DMS153 treated with DMSO at 0.1 percent for 48 hours (cell line): ENCODE data around the gene BRAF.
"Not testable (repeated sequence)": the region's sequence is repeated elsewhere in the genome, so short reads cannot be mapped to it uniquely, and the experiment has no call there.

ENCODE experiments used
- DNase-seq: peaks from one replicate; lab custom pipeline; 2025; ENCODE audit not compliant: unreplicated experiment; lab: John Stamatoyannopoulos, UW

The BRAF gene

DNA sequence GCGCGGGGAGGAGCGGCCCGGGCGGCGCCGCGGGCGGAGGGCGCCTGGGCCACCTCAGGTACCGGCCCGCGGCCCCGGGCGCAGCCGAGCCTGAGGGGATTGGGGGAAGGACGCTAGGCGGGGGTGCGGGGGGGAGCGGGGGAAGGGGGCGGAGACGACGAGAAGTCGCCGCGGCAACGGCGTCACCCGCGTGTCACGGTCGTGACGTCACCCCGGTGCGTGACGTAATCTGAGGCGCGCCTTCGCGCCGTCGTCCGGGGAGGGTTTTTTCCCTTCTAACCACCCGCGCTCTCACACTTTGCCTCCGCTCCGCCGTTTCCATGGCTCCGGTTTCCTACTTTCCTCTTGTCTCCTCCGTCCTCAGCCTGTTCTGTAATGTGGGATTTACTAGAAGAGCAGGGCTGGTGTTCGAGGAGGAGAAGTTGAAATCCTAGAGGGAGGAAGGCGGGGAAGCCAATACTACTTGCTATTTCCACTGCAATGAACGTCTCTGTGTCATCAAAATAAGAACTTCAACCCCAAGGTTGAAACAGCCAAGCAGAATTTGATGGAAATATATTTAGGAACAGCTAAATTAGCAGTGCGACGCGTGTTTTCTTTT is at the start of gene BRAF:
Gene BRAF, minus strand, starts transcription at position 109 of the 601 bp plus-strand sequence. CDS start 226 bp downstream, outside the sequence.
- peak; percentile 57 for DNase-seq

DNA sequence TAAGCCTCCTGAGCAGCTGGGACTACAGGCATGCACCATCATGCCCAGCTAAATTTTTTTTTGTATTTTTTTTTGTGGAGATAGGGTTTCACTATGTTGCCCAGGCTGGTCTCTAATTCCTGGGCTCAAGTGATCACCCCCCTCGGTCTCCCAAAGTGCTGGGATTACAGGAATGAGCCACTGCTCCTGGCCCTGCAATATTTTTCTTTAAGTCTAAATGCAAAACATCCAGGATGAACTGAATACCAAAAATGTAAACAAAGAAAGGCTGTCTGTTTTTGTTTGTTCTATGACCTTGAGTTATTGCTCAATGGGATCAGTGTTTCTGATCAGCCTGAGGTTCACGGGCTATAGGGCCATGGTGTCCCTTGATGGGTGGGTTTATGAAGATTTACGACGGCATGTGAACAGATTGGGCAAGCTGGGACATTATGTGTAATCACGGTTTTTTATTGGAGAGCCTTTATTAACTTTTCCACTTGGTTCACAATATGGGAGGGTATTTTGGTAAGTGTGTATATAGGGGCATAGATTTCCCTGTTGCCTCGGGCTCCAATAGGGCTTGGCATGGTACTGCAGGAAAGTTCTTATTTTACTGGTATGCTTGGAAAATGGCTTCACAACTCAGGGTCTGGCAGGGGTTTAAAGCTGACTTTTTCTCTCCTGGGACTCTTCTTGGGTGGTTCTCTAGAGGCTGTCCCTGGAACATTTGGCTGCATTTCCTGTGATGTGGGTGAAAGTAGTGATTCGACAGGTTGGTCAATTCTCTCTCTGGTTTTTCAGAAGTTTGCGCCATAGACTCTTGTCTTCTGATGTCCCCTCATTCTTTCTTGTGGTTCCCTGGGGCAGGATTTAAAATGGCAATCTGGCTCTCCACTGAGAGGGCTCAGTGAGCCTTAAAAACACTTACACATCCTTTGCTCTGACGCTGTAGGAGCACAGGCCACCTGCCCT is 48.4 kb upstream of the BRAF start:
- no peak for DNase-seq

DNA sequence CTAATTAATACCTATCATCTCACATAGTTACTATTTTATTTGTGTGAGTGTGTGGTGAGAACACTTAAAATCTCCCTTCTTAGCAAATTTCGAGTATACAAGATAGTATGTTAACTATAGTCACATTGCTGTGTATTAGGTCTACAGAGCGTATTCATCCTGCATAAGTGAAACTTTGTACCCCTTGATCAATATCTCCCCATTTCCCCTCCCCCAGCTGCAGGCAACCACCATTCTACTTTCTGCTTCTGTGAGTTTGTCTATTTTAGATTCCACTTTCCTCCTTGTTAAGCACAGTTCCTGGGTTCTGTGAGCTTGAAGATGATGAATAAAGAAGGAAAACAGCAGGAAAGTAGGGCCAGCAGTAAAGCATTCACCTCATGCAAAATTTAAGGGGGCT is 47.6 kb upstream of the BRAF start:
- DNase-seq, result no peak

DNA sequence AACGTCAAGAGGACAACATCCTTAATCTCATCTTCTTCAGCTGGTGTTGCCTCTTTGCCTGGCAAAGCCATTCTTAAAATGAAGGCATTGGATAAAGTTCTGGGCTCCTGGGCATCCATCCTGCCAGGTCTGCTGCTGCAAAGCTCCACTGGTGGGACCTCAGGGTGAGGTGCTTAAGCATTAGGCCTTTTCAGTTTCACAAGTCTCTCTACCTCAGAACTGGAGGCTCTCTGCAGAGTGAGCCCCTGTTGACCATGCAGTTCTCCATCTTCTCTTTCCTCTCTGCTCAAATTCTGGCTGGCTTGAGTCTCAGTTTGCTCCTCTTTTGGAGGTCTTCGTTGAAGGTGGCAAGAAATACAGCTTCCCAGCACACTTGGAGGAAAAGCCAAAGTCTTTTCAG is 42.7 kb upstream of the BRAF start:
- no peak for DNase-seq

DNA sequence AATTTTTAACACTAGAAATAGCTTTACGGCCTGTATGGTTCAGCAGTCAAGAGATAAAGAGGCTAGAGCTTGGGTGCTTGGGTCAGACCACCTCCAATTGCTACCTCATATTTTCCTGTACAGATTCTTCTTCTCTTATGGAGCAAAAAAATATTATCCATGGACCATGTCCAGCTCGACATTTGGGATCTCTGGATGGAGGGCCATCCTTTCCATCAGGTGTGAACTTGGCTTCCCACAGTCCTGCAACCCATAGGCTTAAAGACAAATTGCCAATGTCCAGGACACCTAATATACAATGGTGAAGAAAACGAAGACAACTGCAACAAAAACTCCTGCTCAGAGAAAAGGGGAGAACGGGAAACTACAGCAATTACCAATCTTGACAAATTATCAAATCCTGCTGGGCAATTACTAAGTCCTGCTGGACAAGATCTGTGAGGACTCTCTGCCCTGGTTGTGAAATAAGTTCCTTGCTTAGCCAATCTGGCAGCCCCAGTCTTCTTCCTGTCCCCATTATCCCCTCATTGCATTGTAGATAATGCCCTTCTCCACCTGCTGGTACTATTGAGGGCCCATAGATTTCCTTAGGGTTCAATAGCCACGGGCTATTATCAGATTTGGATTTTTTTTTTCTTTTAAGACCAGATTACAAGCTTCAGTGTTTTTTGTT is 42.0 kb upstream of the BRAF start:
- DNase-seq, result no peak

DNA sequence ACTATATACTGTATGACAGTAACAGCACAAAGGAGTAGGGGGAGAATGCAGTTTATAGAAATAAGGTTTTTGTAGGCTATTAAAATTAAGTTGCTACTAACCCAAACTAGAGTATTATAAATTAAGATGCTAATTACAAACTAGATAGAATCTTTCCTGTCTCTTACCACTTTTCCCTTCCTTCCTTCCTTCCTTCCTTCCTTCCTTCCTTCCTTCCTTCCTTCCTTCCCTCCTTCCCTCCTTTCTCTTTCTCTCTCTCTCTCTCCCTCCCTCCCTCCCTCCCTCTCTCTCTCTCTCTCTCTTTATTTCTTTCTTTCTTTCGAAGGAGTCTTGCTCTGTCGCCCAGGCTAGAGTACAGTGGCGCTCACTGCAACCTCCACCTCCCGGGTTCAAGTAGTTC is 36.4 kb upstream of the BRAF start:
- no peak for DNase-seq

DNA sequence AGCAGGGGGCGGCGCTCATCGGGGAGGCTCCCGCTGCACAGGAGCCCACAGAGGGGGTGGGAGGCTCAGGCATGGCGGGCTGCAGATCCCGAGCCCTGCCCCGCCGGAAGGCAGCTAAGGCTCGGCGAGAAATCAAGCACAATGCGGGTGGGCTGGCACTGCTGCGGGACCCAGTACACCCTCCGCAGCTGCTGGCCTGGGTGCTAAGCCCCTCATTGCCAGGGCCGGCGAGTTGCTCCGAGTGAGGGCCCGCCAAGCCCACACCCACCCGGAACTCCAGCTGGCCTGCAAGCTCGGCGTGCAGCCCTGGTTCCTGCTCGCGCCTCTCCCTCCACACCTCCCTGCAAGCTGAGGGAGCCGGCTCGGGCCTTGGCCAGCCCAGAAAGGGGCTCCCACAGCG is 32.3 kb upstream of the BRAF start:
- not testable (repeated sequence) for DNase-seq

DNA sequence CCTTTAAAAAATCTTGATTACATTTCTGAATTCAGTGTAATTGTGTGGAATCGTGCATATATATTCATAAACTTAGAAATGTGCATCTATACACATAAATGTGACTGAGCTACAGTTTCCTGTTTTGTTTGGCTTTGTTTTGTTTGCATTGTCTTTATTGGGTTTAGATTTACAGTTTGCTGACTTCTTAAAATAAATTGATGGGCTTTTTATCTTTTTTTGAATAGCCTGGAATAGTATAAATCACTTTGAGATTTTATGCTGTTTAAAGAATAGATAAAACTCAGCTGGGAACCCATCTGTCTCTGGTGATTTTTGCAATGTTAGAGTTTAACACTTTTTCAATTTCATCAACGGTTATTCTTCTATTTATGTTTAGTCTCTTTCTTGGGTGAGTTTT is 21.2 kb upstream of the BRAF start:
- no peak for DNase-seq

DNA sequence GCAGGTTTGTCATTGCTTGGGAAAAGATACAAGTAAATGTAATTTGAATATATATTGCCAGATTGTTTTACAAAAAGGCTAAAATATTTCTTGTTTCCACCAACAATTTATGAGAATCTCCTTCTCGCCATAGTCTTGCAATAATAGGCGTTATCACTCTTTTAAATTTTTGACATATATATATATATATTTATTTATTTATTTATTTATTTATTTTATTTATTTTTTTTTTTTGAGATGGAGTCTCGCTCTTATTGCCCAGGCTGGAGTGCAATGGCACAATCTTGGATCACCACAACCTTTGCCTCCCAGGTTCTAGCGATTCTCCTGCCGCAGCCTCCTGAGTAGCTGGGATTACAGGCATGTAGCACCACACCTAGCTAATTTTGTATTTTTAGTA is 17.5 kb upstream of the BRAF start:
- DNase-seq, result not testable (repeated sequence)

DNA sequence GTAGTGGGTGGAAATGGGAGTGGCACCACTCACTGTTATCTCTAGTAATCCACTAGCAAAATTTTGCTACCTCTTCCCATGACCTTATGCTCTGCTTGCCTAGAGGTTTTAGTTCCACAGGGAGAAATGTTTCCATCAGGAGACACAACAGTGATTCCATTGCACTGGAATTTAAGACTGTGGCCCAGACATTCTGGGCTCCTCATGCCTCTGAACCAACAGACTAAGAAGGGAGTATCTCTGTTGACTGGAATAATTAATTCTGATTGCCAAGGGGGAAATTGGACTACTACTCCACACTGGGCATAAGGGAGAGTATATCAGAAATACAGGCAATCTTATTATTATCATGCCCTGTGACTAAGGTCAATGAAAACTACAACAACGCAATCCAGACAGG is 16.2 kb upstream of the BRAF start:
- DNase-seq, result no peak

DNA sequence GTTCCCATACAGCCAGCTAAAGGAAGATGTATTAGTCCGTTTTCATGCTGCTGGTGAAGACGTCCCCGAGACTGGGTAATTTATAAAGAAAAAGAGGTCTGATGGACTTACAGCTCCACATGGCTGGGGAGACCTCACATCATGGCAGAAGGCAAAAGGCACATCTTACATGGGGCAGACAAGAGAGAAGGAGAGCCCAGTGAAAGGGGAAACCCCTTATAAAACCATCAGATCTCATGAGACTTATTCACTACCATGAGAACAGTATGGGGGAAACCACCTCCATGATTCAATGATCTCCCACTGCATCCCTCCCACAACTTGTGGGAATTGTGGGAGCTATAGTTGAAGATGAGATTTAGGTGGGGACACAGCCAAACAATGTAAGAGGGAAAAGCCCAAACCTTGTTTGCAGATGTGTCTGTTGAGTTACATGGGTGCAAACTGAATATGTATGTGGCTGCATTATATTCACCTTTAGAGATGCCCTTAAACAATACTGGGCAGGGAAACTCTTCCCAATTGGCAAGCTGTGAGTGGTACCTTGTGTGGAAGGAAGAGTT is 13.1 kb upstream of the BRAF start:
- no peak for DNase-seq

DNA sequence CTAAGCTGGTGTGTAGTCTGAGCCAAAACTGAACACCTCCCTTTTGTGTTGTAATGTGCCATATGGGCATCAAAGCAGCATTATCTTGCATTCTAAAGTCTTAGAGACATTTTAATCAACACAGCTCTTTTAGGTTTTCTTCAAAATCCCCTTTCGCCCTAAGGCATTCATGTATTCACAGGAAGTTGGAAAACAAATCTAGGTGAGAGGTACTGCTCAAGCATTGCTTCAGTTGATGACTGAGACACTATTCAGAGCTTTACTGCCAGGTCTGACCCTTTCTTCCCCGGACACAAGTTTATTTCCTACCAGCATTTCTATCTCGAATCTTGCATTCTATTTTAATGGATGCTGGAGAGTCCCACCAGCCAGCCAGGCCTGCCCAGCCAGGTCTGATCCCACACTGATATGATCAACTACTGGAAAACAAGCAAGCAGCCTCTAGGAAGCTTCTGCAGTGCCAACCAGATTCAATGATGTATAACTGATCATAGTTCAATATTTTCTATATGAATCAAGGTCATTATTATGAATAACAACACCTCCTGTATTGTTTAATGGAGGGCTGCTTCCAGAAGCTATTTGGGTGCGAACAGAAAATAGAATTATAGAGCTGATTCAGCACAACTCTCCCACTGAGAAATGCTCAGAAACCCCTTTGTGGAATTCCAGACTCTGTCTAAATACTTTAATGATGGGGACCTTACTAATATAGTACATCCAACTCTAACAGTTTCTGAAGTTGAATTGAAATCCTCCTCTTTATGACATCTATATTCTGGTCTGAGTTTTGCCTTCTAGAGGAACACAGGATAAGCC is 4.0 kb upstream of the BRAF start:
- DNase-seq, result no peak

DNA sequence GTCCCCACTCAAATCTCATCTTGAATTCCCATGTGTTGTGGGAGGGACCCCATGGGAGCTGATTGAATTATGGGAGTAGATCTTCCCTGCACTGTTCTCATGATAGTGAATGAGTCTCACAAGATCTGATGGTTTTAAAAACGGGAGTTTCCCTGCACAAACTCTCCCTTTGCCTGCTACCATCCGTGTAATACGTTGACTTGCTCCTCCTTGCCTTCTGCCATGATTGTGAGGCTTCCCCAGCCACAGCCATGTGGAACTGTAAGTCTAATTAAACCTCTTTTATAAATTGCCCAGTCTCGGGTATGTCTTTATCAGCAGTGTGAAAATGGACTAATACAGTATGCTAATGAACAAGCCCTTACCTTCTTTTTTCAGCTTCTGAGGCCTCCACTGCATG is 3.2 kb upstream of the BRAF start:
- DNase-seq, result not testable (repeated sequence)

DNA sequence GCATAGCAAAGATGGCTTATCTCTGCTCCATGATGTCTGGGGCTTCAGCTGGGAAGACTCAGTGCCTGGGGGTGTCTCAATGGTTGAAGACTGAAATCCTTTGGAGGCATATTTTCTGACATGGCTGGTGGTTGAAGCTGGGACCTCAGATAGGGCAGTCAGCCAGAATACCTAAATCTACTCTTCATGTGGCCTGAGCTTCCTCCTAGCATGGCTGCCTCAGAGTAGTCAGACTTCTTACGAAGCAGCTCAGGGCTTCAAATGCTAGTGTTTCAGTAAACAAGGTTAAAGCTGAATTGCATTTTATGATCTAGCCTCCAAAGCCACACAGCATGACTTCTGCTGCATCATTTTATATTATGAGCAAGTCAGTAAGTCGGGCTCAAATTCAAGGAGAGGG is 2.6 kb upstream of the BRAF start:
- no peak for DNase-seq

DNA sequence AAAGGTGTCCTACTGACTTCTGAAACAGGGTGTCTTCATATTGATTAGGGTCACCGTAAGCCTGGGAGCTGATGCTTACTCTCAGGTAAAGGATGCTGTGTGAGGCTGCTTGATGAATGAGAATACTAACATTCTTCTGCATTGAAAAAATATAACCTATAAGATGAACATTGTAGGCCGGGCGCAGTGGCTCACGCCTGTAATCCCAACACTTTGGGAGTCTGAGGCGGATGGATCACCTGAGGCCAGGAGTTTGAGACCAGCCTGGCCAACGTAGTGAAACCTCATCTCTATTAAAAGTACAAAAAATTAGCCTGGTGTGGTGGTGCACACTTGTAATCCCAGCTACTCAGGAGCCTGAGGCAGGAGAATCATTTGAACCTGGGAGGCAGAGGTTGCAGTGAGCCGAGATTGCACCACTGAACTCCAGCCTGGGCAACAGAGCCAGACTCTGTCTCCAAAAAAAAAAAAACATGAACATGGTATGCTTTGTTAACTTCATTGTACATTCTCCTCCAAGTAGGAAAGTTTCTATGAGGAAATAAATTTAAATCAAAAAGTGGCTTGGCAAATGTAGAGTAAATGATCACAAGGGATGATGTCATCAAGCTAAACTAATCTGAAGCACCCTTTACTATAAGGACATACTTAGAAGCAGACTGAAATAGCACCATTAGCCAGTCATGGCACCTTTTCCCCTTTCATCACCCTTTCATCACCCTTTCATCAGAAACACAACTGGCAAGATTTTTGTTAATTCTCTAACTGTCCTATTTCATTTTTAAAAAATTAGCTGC is 1.5 kb upstream of the BRAF start:
- no peak for DNase-seq

DNA sequence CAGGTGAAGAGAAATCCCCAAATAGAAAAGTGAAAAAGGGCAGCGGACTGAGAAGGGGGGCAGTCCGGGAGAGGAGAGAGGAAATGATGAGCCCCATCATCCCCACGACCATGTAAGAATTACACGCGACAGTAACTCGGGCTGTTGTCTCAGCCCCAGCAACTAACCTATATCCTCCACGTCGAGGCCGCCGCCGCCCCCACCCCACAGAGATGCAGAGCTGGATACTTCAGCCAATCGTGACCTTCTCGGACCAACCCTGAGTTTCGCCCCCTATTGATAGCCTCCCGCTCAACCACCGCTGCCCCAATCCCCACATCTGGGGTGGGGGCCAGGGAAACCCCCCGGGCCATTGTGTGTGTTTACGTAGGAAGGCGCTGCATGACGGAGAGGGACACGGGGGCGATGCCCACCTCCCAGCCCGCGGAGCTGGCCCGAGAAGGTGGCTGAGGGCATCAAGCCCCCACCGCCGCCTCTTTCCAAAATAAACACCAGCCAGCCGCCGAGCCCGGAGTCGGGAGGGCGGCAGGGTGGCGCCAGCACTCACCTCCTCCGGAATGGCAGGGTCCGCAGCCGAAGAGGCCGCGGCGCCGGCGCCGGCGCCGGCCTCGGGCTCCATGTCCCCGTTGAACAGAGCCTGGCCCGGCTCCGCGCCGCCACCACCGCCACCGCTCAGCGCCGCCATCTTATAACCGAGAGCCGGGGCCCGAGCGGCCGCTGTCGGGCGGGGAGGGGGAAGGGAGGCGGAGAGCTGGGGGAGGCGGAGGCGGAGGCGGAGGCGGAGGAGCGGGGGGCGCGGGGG is 509 bp downstream of the BRAF start:
- DNase-seq, result peak; percentile 52

DNA sequence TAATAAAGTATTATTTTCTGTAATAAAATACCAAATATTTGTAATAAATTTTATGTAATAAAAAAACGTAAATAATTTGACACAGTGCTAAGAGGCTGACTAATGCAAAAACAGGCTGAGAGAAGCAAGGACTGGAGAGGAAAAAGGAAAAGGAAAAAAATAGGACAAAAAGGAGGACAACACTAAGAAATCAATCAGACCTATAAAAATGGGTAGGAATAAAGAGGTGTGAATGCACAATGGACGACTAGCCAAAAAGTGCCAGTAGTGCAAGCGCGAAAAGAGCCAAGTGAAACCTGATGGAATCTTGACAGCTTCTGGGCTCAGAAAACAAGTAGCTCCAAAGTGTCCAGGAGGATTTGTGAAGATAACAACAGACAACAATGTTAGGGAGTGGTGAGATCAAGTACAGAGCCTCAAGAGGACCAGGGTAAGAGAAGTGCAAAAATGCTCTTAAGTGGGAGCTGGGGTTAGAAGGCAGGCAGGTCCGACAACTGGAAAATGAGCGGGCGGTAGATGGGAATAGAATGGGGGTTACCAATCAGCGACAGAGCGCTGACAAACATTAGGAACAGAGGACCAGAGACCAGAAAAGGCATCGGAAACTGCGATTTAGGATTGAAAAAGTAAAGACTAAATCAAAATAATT is 1.2 kb downstream of the BRAF start:
- no peak for DNase-seq

DNA sequence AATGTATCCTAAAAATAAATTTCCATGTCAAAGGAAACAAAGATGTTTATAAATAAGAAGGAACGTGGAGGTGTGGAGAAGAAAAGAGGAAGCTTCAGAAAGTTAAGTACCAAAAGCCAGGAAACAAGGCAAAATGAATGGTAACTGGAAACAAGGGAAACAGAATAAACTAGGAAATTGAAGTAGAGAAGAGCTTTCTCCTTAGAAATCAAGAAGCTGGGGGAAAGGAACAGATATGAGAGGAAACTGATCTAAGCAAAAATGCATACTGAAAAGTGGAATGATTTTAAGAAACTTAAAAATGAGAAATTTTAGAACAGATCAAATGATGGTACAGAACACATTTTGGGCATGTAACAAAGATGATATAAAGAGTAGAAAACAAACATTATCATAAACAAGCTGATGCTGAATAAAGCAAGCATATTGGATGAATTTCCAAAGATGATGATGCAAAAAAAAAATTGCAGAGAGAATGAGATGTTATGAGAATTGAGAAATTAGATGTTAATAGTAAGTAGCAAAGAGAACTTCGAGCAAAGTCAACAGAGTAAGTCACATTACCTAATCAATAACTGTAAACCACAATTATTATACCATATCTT is 1.9 kb downstream of the BRAF start:
- no peak for DNase-seq
